Measurements from ENCODE around the gene CD84.

Gene CD84

GRCh38 chr1:160504651-160505050 is 74.6 kb downstream of the CD84 start:
- no peaks in the 10 kb centered on the region for H3K27me3 ChIP-seq (ENCODE audit: insufficient read depth, low read length)
- H3K36me3 ChIP-seq (ENCODE audit: control insufficient read depth in 1 of 2, insufficient read depth in 2 of 2, low read length in 2 of 2) = no peaks in the 10 kb centered on the region
- no peak overlapping the region for H3K4me2 ChIP-seq (ENCODE audit: low read length)
- no peak overlapping the region for H4K91ac ChIP-seq (ENCODE audit: low read depth, low read length)
- H3K23ac ChIP-seq (ENCODE audit: low read length) = no peak overlapping the region
- H3K4ac ChIP-seq (ENCODE audit: low read depth, low read length) = no peak overlapping the region
- no peaks in the 10 kb centered on the region for H3K79me2 ChIP-seq (ENCODE audit: control insufficient read depth, insufficient read depth, low read length, poor library complexity)
- no peak overlapping the region for H4K12ac ChIP-seq (ENCODE audit: low read depth, low read length)
- no peak overlapping the region for H3K27ac ChIP-seq (ENCODE audit: low read depth, low read length)
- H3K9me3 ChIP-seq (ENCODE audit: insufficient read depth, low read depth, low read length) = no peaks in the 10 kb centered on the region
- peak; percentile 73 to 92 for DNase-seq
- H3K4me3 ChIP-seq (ENCODE audit: low read depth, low read length) = no peak overlapping the region
- H3K18ac ChIP-seq (ENCODE audit: low read length) = no peak overlapping the region
- H4K8ac ChIP-seq (ENCODE audit: low read depth, low read length) = no peak overlapping the region
- no CpG with 5 or more reads among the region's 2 CpGs for WGBS (ENCODE audit: extremely low coverage, insufficient coverage, insufficient read length)
- no peak overlapping the region for H2BK12ac ChIP-seq (ENCODE audit: low read length)
- H2BK120ac ChIP-seq (ENCODE audit: insufficient read depth, low read length, poor library complexity) = no peak overlapping the region
- no peaks in the 10 kb centered on the region for H3K4me1 ChIP-seq (ENCODE audit: control insufficient read depth in 1 of 2, insufficient read depth in 2 of 2, low read length in 2 of 2)
- H2AFZ ChIP-seq (ENCODE audit: insufficient read depth, low read length, poor library complexity) = no peak overlapping the region
- H3K79me1 ChIP-seq (ENCODE audit: low read length) = no peaks in the 10 kb centered on the region
- no peak overlapping the region for H3K9ac ChIP-seq (ENCODE audit: low read length)
- H2AK5ac ChIP-seq (ENCODE audit: low read length) = no peak overlapping the region
- H3K14ac ChIP-seq (ENCODE audit: low read length) = no peak overlapping the region
- no peak overlapping the region for H2BK5ac ChIP-seq (ENCODE audit: low read depth, low read length, poor library complexity)

GRCh38 chr1:160503087-160503486 is 76.2 kb downstream of the CD84 start:
- Histone ChIP-seq H3K4me2 (ENCODE audit: low read length) (no peak overlapping the region), H3K4ac (ENCODE audit: low read depth, low read length) (no peak overlapping the region), H3K18ac (ENCODE audit: low read length) (no peak overlapping the region), H3K9ac (ENCODE audit: low read length) (no peak overlapping the region), H2BK5ac (ENCODE audit: low read depth, low read length, poor library complexity) (no peak overlapping the region), H4K12ac (ENCODE audit: low read depth, low read length) (no peak overlapping the region), H3K27me3 (ENCODE audit: insufficient read depth, low read length) (no peaks in the 10 kb centered on the region), H3K4me1 (ENCODE audit: control insufficient read depth in 1 of 2, insufficient read depth in 2 of 2, low read length in 2 of 2) (no peaks in the 10 kb centered on the region), H2BK120ac (ENCODE audit: insufficient read depth, low read length, poor library complexity) (no peak overlapping the region), H2BK12ac (ENCODE audit: low read length) (no peak overlapping the region), H4K91ac (ENCODE audit: low read depth, low read length) (no peak overlapping the region), H3K27ac (ENCODE audit: low read depth, low read length) (no peak overlapping the region), H3K79me2 (ENCODE audit: control insufficient read depth, insufficient read depth, low read length, poor library complexity) (no peaks in the 10 kb centered on the region), H3K4me3 (ENCODE audit: low read depth, low read length) (no peak overlapping the region), H2AK5ac (ENCODE audit: low read length) (no peak overlapping the region), H4K8ac (ENCODE audit: low read depth, low read length) (no peak overlapping the region), H3K36me3 (ENCODE audit: control insufficient read depth in 1 of 2, insufficient read depth in 2 of 2, low read length in 2 of 2) (no peaks in the 10 kb centered on the region), H3K23ac (ENCODE audit: low read length) (no peak overlapping the region), H3K14ac (ENCODE audit: low read length) (no peak overlapping the region), H3K9me3 (ENCODE audit: insufficient read depth, low read depth, low read length) (no peaks in the 10 kb centered on the region), H2AFZ (ENCODE audit: insufficient read depth, low read length, poor library complexity) (no peak overlapping the region), H3K79me1 (ENCODE audit: low read length) (no peaks in the 10 kb centered on the region)
- 100% methylated on average over 1 of the region's 6 CpGs for WGBS (ENCODE audit: extremely low coverage, insufficient coverage, insufficient read length)
- DNase-seq = peak in 1 of 2 donors; percentile 8

GRCh38 chr1:160500321-160500990 is 78.8 kb downstream of the CD84 start:
- no CpG with 5 or more reads among the region's 1 CpG for WGBS (ENCODE audit: extremely low coverage, insufficient coverage, insufficient read length)

GRCh38 chr1:160499631-160500030 is 79.7 kb downstream of the CD84 start:
- Histone ChIP-seq H2BK120ac (ENCODE audit: insufficient read depth, low read length, poor library complexity) (no peak overlapping the region), H3K4ac (ENCODE audit: low read depth, low read length) (no peak overlapping the region), H3K23ac (ENCODE audit: low read length) (no peak overlapping the region), H2AK5ac (ENCODE audit: low read length) (no peak overlapping the region), H3K4me2 (ENCODE audit: low read length) (no peak overlapping the region), H2BK12ac (ENCODE audit: low read length) (no peak overlapping the region), H2AFZ (ENCODE audit: insufficient read depth, low read length, poor library complexity) (no peak overlapping the region), H3K18ac (ENCODE audit: low read length) (no peak overlapping the region), H3K9me3 (ENCODE audit: insufficient read depth, low read depth, low read length) (no peaks in the 10 kb centered on the region), H3K36me3 (ENCODE audit: control insufficient read depth in 1 of 2, insufficient read depth in 2 of 2, low read length in 2 of 2) (no peaks in the 10 kb centered on the region), H3K9ac (ENCODE audit: low read length) (no peak overlapping the region), H3K14ac (ENCODE audit: low read length) (no peak overlapping the region), H4K91ac (ENCODE audit: low read depth, low read length) (no peak overlapping the region), H4K12ac (ENCODE audit: low read depth, low read length) (no peak overlapping the region), H4K8ac (ENCODE audit: low read depth, low read length) (no peak overlapping the region), H3K27ac (ENCODE audit: low read depth, low read length) (no peak overlapping the region), H3K79me2 (ENCODE audit: control insufficient read depth, insufficient read depth, low read length, poor library complexity) (no peaks in the 10 kb centered on the region), H3K4me3 (ENCODE audit: low read depth, low read length) (no peak overlapping the region), H2BK5ac (ENCODE audit: low read depth, low read length, poor library complexity) (no peak overlapping the region), H3K79me1 (ENCODE audit: low read length) (no peaks in the 10 kb centered on the region), H3K4me1 (ENCODE audit: control insufficient read depth in 1 of 2, insufficient read depth in 2 of 2, low read length in 2 of 2) (no peaks in the 10 kb centered on the region), H3K27me3 (ENCODE audit: insufficient read depth, low read length) (no peaks in the 10 kb centered on the region)
- DNase-seq = peak; percentile 15 to 56
- WGBS (ENCODE audit: extremely low coverage, insufficient coverage, insufficient read length) = no CpG with 5 or more reads among the region's 1 CpG

More at GRCh38 chr1:160500321-160500990, 78.8 kb downstream of the CD84 start:
- H2BK5ac ChIP-seq (ENCODE audit: low read depth, low read length, poor library complexity) = no peak overlapping the region
- no peak overlapping the region for H3K18ac ChIP-seq (ENCODE audit: low read length)
- no peaks in the 10 kb centered on the region for H3K79me2 ChIP-seq (ENCODE audit: control insufficient read depth, insufficient read depth, low read length, poor library complexity)
- no peak overlapping the region for H3K4ac ChIP-seq (ENCODE audit: low read depth, low read length)
- H2BK120ac ChIP-seq (ENCODE audit: insufficient read depth, low read length, poor library complexity) = no peak overlapping the region
- H3K4me1 ChIP-seq (ENCODE audit: control insufficient read depth in 1 of 2, insufficient read depth in 2 of 2, low read length in 2 of 2) = no peaks in the 10 kb centered on the region
- no peak overlapping the region for H4K91ac ChIP-seq (ENCODE audit: low read depth, low read length)
- no peak overlapping the region for H2AFZ ChIP-seq (ENCODE audit: insufficient read depth, low read length, poor library complexity)
- DNase-seq = peak; percentile 82 to 96
- no peaks in the 10 kb centered on the region for H3K9me3 ChIP-seq (ENCODE audit: insufficient read depth, low read depth, low read length)
- no peak overlapping the region for H3K23ac ChIP-seq (ENCODE audit: low read length)
- H3K4me2 ChIP-seq (ENCODE audit: low read length) = no peak overlapping the region
- H4K8ac ChIP-seq (ENCODE audit: low read depth, low read length) = no peak overlapping the region
- H3K79me1 ChIP-seq (ENCODE audit: low read length) = no peaks in the 10 kb centered on the region
- no peak overlapping the region for H4K12ac ChIP-seq (ENCODE audit: low read depth, low read length)
- H3K9ac ChIP-seq (ENCODE audit: low read length) = no peak overlapping the region
- H3K36me3 ChIP-seq (ENCODE audit: control insufficient read depth in 1 of 2, insufficient read depth in 2 of 2, low read length in 2 of 2) = no peaks in the 10 kb centered on the region
- no peak overlapping the region for H3K27ac ChIP-seq (ENCODE audit: low read depth, low read length)
- H2BK12ac ChIP-seq (ENCODE audit: low read length) = no peak overlapping the region
- no peak overlapping the region for H3K4me3 ChIP-seq (ENCODE audit: low read depth, low read length)
- H3K14ac ChIP-seq (ENCODE audit: low read length) = no peak overlapping the region
- no peaks in the 10 kb centered on the region for H3K27me3 ChIP-seq (ENCODE audit: insufficient read depth, low read length)
- no peak overlapping the region for H2AK5ac ChIP-seq (ENCODE audit: low read length)

All from trophoblast cell (in vitro differentiated cells and primary cell).